ENCODE measurements around the gene ORM2. TPM values are rescaled to one million over a fixed set of nuclear protein-coding genes. Genes with fewer than 3 reads are reported as not detected.

Gene ORM2
- total RNA-seq, 1 donor from 2014 or later: not detected

- no peak overlapping the region for H3K4me3 Mint-ChIP-seq (ENCODE audit: unreplicated experiment)
- peaks cover 17% of the 10 kb centered on the region for H3K36me3 Mint-ChIP-seq (ENCODE audit: low read depth)
- DNase-seq (ENCODE audit: low spot score): peak; percentile 27
- no peak overlapping the region for H3K27ac Mint-ChIP-seq (ENCODE audit: unreplicated experiment)
- no peaks in the 10 kb centered on the region for H3K9me3 Mint-ChIP-seq (ENCODE audit: low read depth)
- H3K27me3 Mint-ChIP-seq (ENCODE audit: low read depth): no peaks in the 10 kb centered on the region
- H3K4me1 Mint-ChIP-seq (ENCODE audit: low read depth): peaks cover 61% of the 10 kb centered on the region
- no peak for TF ChIP-seq CTCF (IDR thresholded peaks at IDR 0.05)
These were observed 46.7 kb upstream of the ORM2 start for GRCh38 chr9:114282926-114283325.

GRCh38 chr9:114283551-114284111 is 46.0 kb upstream of the ORM2 start:
- H3K4me1 Mint-ChIP-seq (ENCODE audit: low read depth): peaks cover 61% of the 10 kb centered on the region
- no peaks in the 10 kb centered on the region for H3K27me3 Mint-ChIP-seq (ENCODE audit: low read depth)
- peak; percentile 75 for DNase-seq (ENCODE audit: low spot score)
- H3K27ac Mint-ChIP-seq (ENCODE audit: unreplicated experiment): peak overlapping the region; percentile 22
- no peaks in the 10 kb centered on the region for H3K9me3 Mint-ChIP-seq (ENCODE audit: low read depth)
- H3K4me3 Mint-ChIP-seq (ENCODE audit: unreplicated experiment): no peak overlapping the region
- H3K36me3 Mint-ChIP-seq (ENCODE audit: low read depth): peaks cover 15% of the 10 kb centered on the region
- TF ChIP-seq CTCF (IDR thresholded peaks at IDR 0.05): no peak

- Mint-ChIP-seq H3K9me3 (ENCODE audit: low read depth) (no peaks in the 10 kb centered on the region), H3K4me3 (ENCODE audit: unreplicated experiment) (no peak overlapping the region), H3K4me1 (ENCODE audit: low read depth) (peaks cover 54% of the 10 kb centered on the region), H3K27ac (ENCODE audit: unreplicated experiment) (peak overlapping the region; percentile 87), H3K36me3 (ENCODE audit: low read depth) (peaks cover 15% of the 10 kb centered on the region), H3K27me3 (ENCODE audit: low read depth) (no peaks in the 10 kb centered on the region)
- TF ChIP-seq CTCF (IDR thresholded peaks at IDR 0.05): no peak
- peak; percentile 84 for DNase-seq (ENCODE audit: low spot score)
These were observed 45.2 kb upstream of the ORM2 start for GRCh38 chr9:114284316-114285060.

- peak overlapping the region; percentile 87 for H3K27ac Mint-ChIP-seq (ENCODE audit: unreplicated experiment)
- H3K27me3 Mint-ChIP-seq (ENCODE audit: low read depth): no peaks in the 10 kb centered on the region
- H3K4me1 Mint-ChIP-seq (ENCODE audit: low read depth): peaks cover 54% of the 10 kb centered on the region
- no peaks in the 10 kb centered on the region for H3K9me3 Mint-ChIP-seq (ENCODE audit: low read depth)
- TF ChIP-seq CTCF (IDR thresholded peaks at IDR 0.05): peak; percentile 55
- peak; percentile 94 for DNase-seq (ENCODE audit: low spot score)
- H3K4me3 Mint-ChIP-seq (ENCODE audit: unreplicated experiment): no peak overlapping the region
- peaks cover 15% of the 10 kb centered on the region for H3K36me3 Mint-ChIP-seq (ENCODE audit: low read depth)
These were observed 44.4 kb upstream of the ORM2 start for GRCh38 chr9:114285166-114285867.

- no peak for TF ChIP-seq CTCF (IDR thresholded peaks at IDR 0.05)
- Mint-ChIP-seq H3K4me3 (ENCODE audit: unreplicated experiment) (no peak overlapping the region), H3K9me3 (ENCODE audit: low read depth) (no peaks in the 10 kb centered on the region), H3K36me3 (ENCODE audit: low read depth) (peaks cover 14% of the 10 kb centered on the region), H3K4me1 (ENCODE audit: low read depth) (peaks cover 58% of the 10 kb centered on the region), H3K27ac (ENCODE audit: unreplicated experiment) (no peak overlapping the region), H3K27me3 (ENCODE audit: low read depth) (no peaks in the 10 kb centered on the region)
- DNase-seq (ENCODE audit: low spot score): peak; percentile 32
These were observed 43.5 kb upstream of the ORM2 start for GRCh38 chr9:114286146-114286679.

All from chondrocyte (in vitro differentiated cells).